Fibroblast of skin of left biceps (primary cell): Measurements from ENCODE around the gene OLIG3.

Source experiments
- DNase-seq, 2 experiments: peaks; one replicate each; pipeline ENCODE4 v3.0.0-alpha.2; 2013; ENCODE audit warnings: low read depth in 2 of 2

OLIG3 gene

GRCh38 chr6:137494281-137494987 lies at the start of gene OLIG3:
OLIG3 (minus strand) TSS chr6:137494394; CDS start chr6:137494170, 224 bp downstream.
- DNase-seq = no peak

- DNase-seq = no peak
Measured at GRCh38 chr6:137543114-137543513, 48.9 kb upstream of the OLIG3 start.

- no peak for DNase-seq
Measured at GRCh38 chr6:137542713-137543112, 48.5 kb upstream of the OLIG3 start.

GRCh38 chr6:137541534-137542063 lies 47.4 kb upstream of the OLIG3 start:
- DNase-seq = no peak

- DNase-seq = no peak
Measured at GRCh38 chr6:137536104-137536773, 42.0 kb upstream of the OLIG3 start.

- no peak for DNase-seq
Measured at GRCh38 chr6:137531376-137532092, 37.3 kb upstream of the OLIG3 start.

- DNase-seq = no peak
Measured at GRCh38 chr6:137530404-137530803, 36.2 kb upstream of the OLIG3 start.

GRCh38 chr6:137522831-137523230 lies 28.6 kb upstream of the OLIG3 start:
- no peak for DNase-seq

- DNase-seq = no peak
Measured at GRCh38 chr6:137522198-137522798, 28.1 kb upstream of the OLIG3 start.

GRCh38 chr6:137520520-137520919 lies 26.3 kb upstream of the OLIG3 start:
- DNase-seq = no peak

GRCh38 chr6:137519629-137520176 lies 25.5 kb upstream of the OLIG3 start:
- no peak for DNase-seq

GRCh38 chr6:137518386-137518983 lies 24.3 kb upstream of the OLIG3 start:
- DNase-seq = no peak

GRCh38 chr6:137514418-137514817 lies 20.2 kb upstream of the OLIG3 start:
- no peak for DNase-seq

- no peak for DNase-seq
Measured at GRCh38 chr6:137512757-137513605, 18.8 kb upstream of the OLIG3 start.

- no peak for DNase-seq
Measured at GRCh38 chr6:137510923-137511322, 16.7 kb upstream of the OLIG3 start.

- no peak for DNase-seq
Measured at GRCh38 chr6:137498481-137499190, 4.4 kb upstream of the OLIG3 start.

GRCh38 chr6:137497721-137498463 lies 3.7 kb upstream of the OLIG3 start:
- no peak for DNase-seq

- no peak for DNase-seq
Measured at GRCh38 chr6:137496909-137497720, 2.9 kb upstream of the OLIG3 start.
